Measurements from ENCODE around the gene FXYD1. TPM values are rescaled to one million over a fixed set of nuclear protein-coding genes. Genes with fewer than 3 reads are reported as not detected.

FXYD1 gene
- total and polyA plus RNA-seq, 2 experiments from 2014 or later: 0.43 to 1.2 TPM

GRCh38 chr19:35119091-35119490 lies 19.5 kb upstream of the FXYD1 start:
- DNase-seq: no peak
- Histone ChIP-seq H3K27ac (no peak overlapping the region), H3K4me1 (ENCODE audit: insufficient read depth) (peaks cover 20% of the 10 kb centered on the region), H3K9me2 (ENCODE audit: insufficient read depth) (no peaks in the 10 kb centered on the region), H2AFZ (no peak overlapping the region), H4K20me1 (ENCODE audit: insufficient read depth) (no peaks in the 10 kb centered on the region), H3K79me2 (ENCODE audit: insufficient read depth) (no peaks in the 10 kb centered on the region), H3K27me3 (replicated peaks; ENCODE audit: insufficient read depth) (no peaks in the 10 kb centered on the region), H3K4me3 (no peak overlapping the region), H3F3A (ENCODE audit: insufficient read depth) (no peaks in the 10 kb centered on the region), H3K9me3 (ENCODE audit: low read depth) (no peaks in the 10 kb centered on the region), H3K4me2 (ENCODE audit: unreplicated experiment) (no peak overlapping the region), H3K36me3 (ENCODE audit: low read depth) (no peaks in the 10 kb centered on the region), H3K9ac (no peak overlapping the region)
- 70 to 81% methylated on average over 10 to 14 of the region's 14 CpGs for WGBS, 2 experiments (ENCODE audit: low coverage in 1 of 2, low lambda C conversion rate in 2 of 2, missing lambda C conversion rate in 2 of 2)
- in situ Hi-C loops (cut with MboI): no loop called here
- TF ChIP-seq EZH2 (IDR thresholded peaks at IDR 0.05; ENCODE audit: insufficient read depth, poor library complexity, severe bottlenecking) (no peak), EZH2phosphoT487 (IDR thresholded peaks at IDR 0.05; ENCODE audit: insufficient read depth, low read depth) (no peak)

DNA sequence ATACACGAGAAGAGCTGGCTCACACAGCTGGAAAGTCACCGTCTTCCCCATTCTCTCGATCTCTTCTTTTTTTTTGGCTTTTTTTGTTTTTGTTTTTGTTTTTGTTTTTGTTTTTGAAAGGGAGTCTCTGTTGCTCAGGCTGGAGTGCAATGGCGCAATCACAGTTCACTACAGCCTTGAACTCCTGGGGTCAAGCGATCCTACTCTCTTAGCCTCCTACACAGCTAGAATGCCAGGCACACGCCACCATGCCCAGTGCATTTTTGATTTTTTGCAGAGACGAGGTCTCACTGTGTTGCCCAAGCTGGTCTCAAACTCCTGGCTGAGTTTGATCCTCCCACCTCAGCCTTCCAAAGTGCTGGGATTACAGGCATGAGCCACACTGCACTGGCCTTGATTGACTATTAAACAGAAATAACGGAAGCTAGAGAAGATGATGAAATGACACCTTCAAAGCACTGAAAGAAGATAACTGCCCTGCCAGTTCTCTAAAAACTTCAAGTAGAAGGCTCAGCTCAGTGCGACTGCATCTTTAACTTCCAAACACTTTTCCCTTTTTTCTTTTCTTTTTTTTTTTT lies 19.0 kb upstream of the FXYD1 start:
- H3K4me2 ChIP-seq (ENCODE audit: unreplicated experiment): no peak overlapping the region
- no peak for DNase-seq
- no peak overlapping the region for H3K4me3 ChIP-seq
- H3K27me3 ChIP-seq (replicated peaks; ENCODE audit: insufficient read depth): no peaks in the 10 kb centered on the region
- H3F3A ChIP-seq (ENCODE audit: insufficient read depth): no peaks in the 10 kb centered on the region
- H3K9ac ChIP-seq: no peak overlapping the region
- H3K36me3 ChIP-seq (ENCODE audit: low read depth): no peaks in the 10 kb centered on the region
- H2AFZ ChIP-seq: no peak overlapping the region
- no peaks in the 10 kb centered on the region for H3K9me2 ChIP-seq (ENCODE audit: insufficient read depth)
- in situ Hi-C loops (cut with MboI): no loop called here
- H3K4me1 ChIP-seq (ENCODE audit: insufficient read depth): peaks cover 20% of the 10 kb centered on the region
- H3K79me2 ChIP-seq (ENCODE audit: insufficient read depth): no peaks in the 10 kb centered on the region
- H3K9me3 ChIP-seq (ENCODE audit: low read depth): no peaks in the 10 kb centered on the region
- no peak for TF ChIP-seq EZH2 (IDR thresholded peaks at IDR 0.05; ENCODE audit: insufficient read depth, poor library complexity, severe bottlenecking)
- no peak overlapping the region for H3K27ac ChIP-seq
- H4K20me1 ChIP-seq (ENCODE audit: insufficient read depth): no peaks in the 10 kb centered on the region
- WGBS, 2 experiments (ENCODE audit: low coverage in 1 of 2, low lambda C conversion rate in 2 of 2, missing lambda C conversion rate in 2 of 2): 81 to 87% methylated on average over 9 of the region's 9 CpGs

DNA sequence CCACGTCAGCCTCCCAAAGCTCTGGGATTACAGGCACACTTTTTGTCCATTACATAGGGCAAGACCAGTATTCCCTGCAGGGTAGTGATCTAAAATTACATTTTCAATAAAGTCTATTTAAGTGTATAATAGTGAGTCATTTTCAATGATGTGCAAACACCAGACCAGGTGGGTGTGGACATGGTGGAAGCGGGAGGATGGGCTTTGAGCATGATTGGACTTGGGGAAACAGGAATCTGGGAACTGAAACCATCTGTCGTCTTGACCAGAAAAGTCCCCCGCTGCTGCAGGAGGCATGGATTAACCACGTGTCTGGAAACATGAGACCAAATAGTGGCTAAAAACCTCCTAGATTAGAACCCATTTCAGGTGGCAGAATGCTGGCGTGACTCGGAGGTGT lies 18.1 kb upstream of the FXYD1 start:
- WGBS, 2 experiments (ENCODE audit: low coverage in 1 of 2, low lambda C conversion rate in 2 of 2, missing lambda C conversion rate in 2 of 2): 33 to 39% methylated on average over 7 of the region's 7 CpGs
- Histone ChIP-seq H3K27ac (peak overlapping the region; percentile 13; the same call in 1 of the 2 replicates), H3K79me2 (ENCODE audit: insufficient read depth) (no peaks in the 10 kb centered on the region), H3K9me3 (ENCODE audit: low read depth) (no peaks in the 10 kb centered on the region), H3F3A (ENCODE audit: insufficient read depth) (no peaks in the 10 kb centered on the region), H3K36me3 (ENCODE audit: low read depth) (no peaks in the 10 kb centered on the region), H2AFZ (peak overlapping the region; percentile 7; the same call in 1 of the 2 replicates), H3K9me2 (ENCODE audit: insufficient read depth) (no peaks in the 10 kb centered on the region), H4K20me1 (ENCODE audit: insufficient read depth) (no peaks in the 10 kb centered on the region), H3K27me3 (replicated peaks; ENCODE audit: insufficient read depth) (no peaks in the 10 kb centered on the region), H3K4me3 (no peak overlapping the region), H3K9ac (no peak overlapping the region), H3K4me1 (ENCODE audit: insufficient read depth) (peaks cover 20% of the 10 kb centered on the region), H3K4me2 (ENCODE audit: unreplicated experiment) (peak overlapping the region; percentile 18)
- in situ Hi-C loops (cut with MboI): no loop called here
- TF ChIP-seq EZH2phosphoT487 (IDR thresholded peaks at IDR 0.05; ENCODE audit: insufficient read depth, low read depth) (no peak), EZH2 (IDR thresholded peaks at IDR 0.05; ENCODE audit: insufficient read depth, poor library complexity, severe bottlenecking) (no peak)
- peak; percentile 80 for DNase-seq

- H3K4me1 ChIP-seq (ENCODE audit: insufficient read depth): peaks cover 20% of the 10 kb centered on the region
- peak; percentile 42 for DNase-seq
- H2AFZ ChIP-seq: peak overlapping the region; percentile 7; the same call in 1 of the 2 replicates
- in situ Hi-C loops (cut with MboI): no loop called here
- TF ChIP-seq EZH2phosphoT487 (IDR thresholded peaks at IDR 0.05; ENCODE audit: insufficient read depth, low read depth): no peak
- no peak for TF ChIP-seq EZH2 (IDR thresholded peaks at IDR 0.05; ENCODE audit: insufficient read depth, poor library complexity, severe bottlenecking)
- H3K27ac ChIP-seq: peak overlapping the region; percentile 13; the same call in 1 of the 2 replicates
- WGBS, 2 experiments (ENCODE audit: low coverage in 1 of 2, low lambda C conversion rate in 2 of 2, missing lambda C conversion rate in 2 of 2): 48 to 54% methylated on average over 6 to 7 of the region's 7 CpGs
- no peak overlapping the region for H3K9ac ChIP-seq
- H4K20me1 ChIP-seq (ENCODE audit: insufficient read depth): no peaks in the 10 kb centered on the region
- no peaks in the 10 kb centered on the region for H3K36me3 ChIP-seq (ENCODE audit: low read depth)
- H3K27me3 ChIP-seq (replicated peaks; ENCODE audit: insufficient read depth): no peaks in the 10 kb centered on the region
- no peaks in the 10 kb centered on the region for H3F3A ChIP-seq (ENCODE audit: insufficient read depth)
- H3K4me3 ChIP-seq: no peak overlapping the region
- no peaks in the 10 kb centered on the region for H3K79me2 ChIP-seq (ENCODE audit: insufficient read depth)
- H3K9me2 ChIP-seq (ENCODE audit: insufficient read depth): no peaks in the 10 kb centered on the region
- H3K9me3 ChIP-seq (ENCODE audit: low read depth): no peaks in the 10 kb centered on the region
- peak overlapping the region; percentile 18 for H3K4me2 ChIP-seq (ENCODE audit: unreplicated experiment)
These were observed 17.7 kb upstream of the FXYD1 start for GRCh38 chr19:35120898-35121297.

Measured in GM23248 (cell line).